Body of pancreas (tissue), 4 donors: Measurements from ENCODE around the gene ELAVL4.

Experiments
- POLR2A ChIP-seq, 3 donors: fragments of 450-650 bp; IDR thresholded peaks; one replicate each; pipeline ENCODE4 v1.6.1; 2016; ENCODE audit warnings: antibody characterized with exemption in 3 of 3, mild to moderate bottlenecking in 2 of 3
- TF ChIP-seq, protein P1 (sequence below), 7 experiments: fragments of 450-650 bp in 4 of 7; fragments of 200-600 bp in 3 of 7; sonication (generic) in 3 of 7; IDR thresholded peaks; one replicate each; pipeline ENCODE4 v1.5.1; 2016 to 2019; ENCODE audit warnings: antibody characterized with exemption in 7 of 7

- TF ChIP-seq, protein P1, sequence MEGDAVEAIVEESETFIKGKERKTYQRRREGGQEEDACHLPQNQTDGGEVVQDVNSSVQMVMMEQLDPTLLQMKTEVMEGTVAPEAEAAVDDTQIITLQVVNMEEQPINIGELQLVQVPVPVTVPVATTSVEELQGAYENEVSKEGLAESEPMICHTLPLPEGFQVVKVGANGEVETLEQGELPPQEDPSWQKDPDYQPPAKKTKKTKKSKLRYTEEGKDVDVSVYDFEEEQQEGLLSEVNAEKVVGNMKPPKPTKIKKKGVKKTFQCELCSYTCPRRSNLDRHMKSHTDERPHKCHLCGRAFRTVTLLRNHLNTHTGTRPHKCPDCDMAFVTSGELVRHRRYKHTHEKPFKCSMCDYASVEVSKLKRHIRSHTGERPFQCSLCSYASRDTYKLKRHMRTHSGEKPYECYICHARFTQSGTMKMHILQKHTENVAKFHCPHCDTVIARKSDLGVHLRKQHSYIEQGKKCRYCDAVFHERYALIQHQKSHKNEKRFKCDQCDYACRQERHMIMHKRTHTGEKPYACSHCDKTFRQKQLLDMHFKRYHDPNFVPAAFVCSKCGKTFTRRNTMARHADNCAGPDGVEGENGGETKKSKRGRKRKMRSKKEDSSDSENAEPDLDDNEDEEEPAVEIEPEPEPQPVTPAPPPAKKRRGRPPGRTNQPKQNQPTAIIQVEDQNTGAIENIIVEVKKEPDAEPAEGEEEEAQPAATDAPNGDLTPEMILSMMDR (IDR thresholded peaks at IDR 0.05): no peak
- no peak for TF ChIP-seq POLR2A (IDR thresholded peaks at IDR 0.05)
Observed at GRCh38 chr1:50110656-50111055, 1.9 kb downstream of the ELAVL4 start.
